CD14-positive monocyte (primary cell): ENCODE results near the gene PSMG1. TPM values are rescaled to one million over a fixed set of nuclear protein-coding genes. Genes with fewer than 3 reads are reported as not detected.

Source experiments
- DNase-seq, 3 donors: peaks; one replicate each; pipeline ENCODE4 v3.0.0-alpha.2; 2011 to 2022
- H2AFZ ChIP-seq: 2 replicates; pipeline ENCODE4 v1.6.0; 2012; ENCODE audit warnings: mild to moderate bottlenecking, low read depth, low read length, inconsistent platforms; ENCODE audit not compliant: insufficient read depth, poor library complexity, severe bottlenecking
- H3K27ac ChIP-seq, 2 donors: 1 replicate in 1 of 2; 2 replicates in 1 of 2; pipeline ENCODE4 v1.5.1; 2012 to 2013; ENCODE audit warnings: low read length in 2 of 2, control low read depth in 1 of 2, inconsistent platforms in 1 of 2, low read depth in 1 of 2, mild to moderate bottlenecking in 1 of 2
- H3K27me3 ChIP-seq, 2 donors: one replicate each; pipeline versions ENCODE4 v1.6.0 to v1.6.1; 2011 to 2013; ENCODE audit warnings: low read length in 2 of 2; ENCODE audit not compliant: control insufficient read depth in 2 of 2, insufficient read depth in 2 of 2
- H3K36me3 ChIP-seq, 2 donors: replicated peaks in 1 of 2; 1 replicate in 1 of 2; 2 replicates in 1 of 2; pipeline versions ENCODE4 v1.5.1 to v1.6.1; 2012 to 2013; ENCODE audit warnings: low read length in 2 of 2, control low read depth in 1 of 2, inconsistent platforms in 1 of 2, mild to moderate bottlenecking in 1 of 2; ENCODE audit not compliant: insufficient read depth in 2 of 2, control insufficient read depth in 1 of 2
- H3K4me1 ChIP-seq, 2 donors: 1 replicate in 1 of 2; 2 replicates in 1 of 2; pipeline versions ENCODE4 v1.5.1 to v1.6.1; 2012 to 2013; ENCODE audit warnings: low read length in 2 of 2, control low read depth in 1 of 2, inconsistent platforms in 1 of 2, mild to moderate bottlenecking in 1 of 2, moderate library complexity in 1 of 2; ENCODE audit not compliant: insufficient read depth in 2 of 2, control insufficient read depth in 1 of 2
- H3K4me2 ChIP-seq: replicated peaks from 2 replicates; pipeline ENCODE3; 2012; ENCODE audit warnings: low read length, moderate library complexity, mild to moderate bottlenecking; ENCODE audit not compliant: poor library complexity, severe bottlenecking; ENCODE audit errors: extremely low read depth
- H3K4me3 ChIP-seq, 3 experiments: fragments of 200-600 bp in 1 of 3; sonication (generic) in 1 of 3; replicated peaks in 1 of 3; 1 replicate in 2 of 3; 2 replicates in 1 of 3; pipeline ENCODE4 v1.5.1; 2011 to 2013; ENCODE audit warnings: low read length in 3 of 3, mild to moderate bottlenecking in 3 of 3, control low read depth in 2 of 3, low read depth in 2 of 3, inconsistent platforms in 1 of 3, moderate library complexity in 1 of 3
- H3K79me2 ChIP-seq: 2 replicates; pipeline ENCODE4 v1.6.0; 2012; ENCODE audit warnings: mild to moderate bottlenecking, control low read depth, inconsistent platforms, low read length, moderate library complexity; ENCODE audit not compliant: insufficient read depth
- H3K9ac ChIP-seq: 2 replicates; pipeline ENCODE4 v1.6.0; 2017; ENCODE audit warnings: low read length, mild to moderate bottlenecking; ENCODE audit not compliant: insufficient read depth, poor library complexity, severe bottlenecking
- H3K9me3 ChIP-seq, 2 donors: replicated peaks in 1 of 2; 1 replicate in 1 of 2; 2 replicates in 1 of 2; pipeline versions ENCODE4 v1.5.1 to v1.6.1; 2012 to 2013; ENCODE audit warnings: low read length in 2 of 2, control low read depth in 1 of 2; ENCODE audit not compliant: control insufficient read depth in 1 of 2, insufficient read depth in 1 of 2
- H4K20me1 ChIP-seq: 2 replicates; pipeline ENCODE4 v1.6.0; 2012; ENCODE audit warnings: mild to moderate bottlenecking, low read length, control low read depth, moderate library complexity; ENCODE audit not compliant: insufficient read depth
- H3K27ac Mint-ChIP-seq, 7 donors: one replicate each; pipeline ENCODE4 v1.8.0; 2020; ENCODE audit warnings: mild to moderate bottlenecking in 7 of 7, mixed read lengths in 7 of 7, moderate library complexity in 6 of 7, inconsistent platforms in 2 of 7
- H3K27me3 Mint-ChIP-seq, 3 donors: one replicate each; pipeline ENCODE4 v1.8.0; 2021 to 2022; ENCODE audit warnings: low read depth in 3 of 3, mild to moderate bottlenecking in 3 of 3, mixed read lengths in 3 of 3, moderate library complexity in 3 of 3, inconsistent platforms in 1 of 3
- H3K36me3 Mint-ChIP-seq, 2 donors: one replicate each; pipeline ENCODE4 v1.8.0; 2020; ENCODE audit warnings: mixed read lengths in 2 of 2, inconsistent platforms in 1 of 2, mild to moderate bottlenecking in 1 of 2
- H3K4me1 Mint-ChIP-seq: one replicate; pipeline ENCODE4 v1.8.0; 2020; ENCODE audit warnings: mild to moderate bottlenecking, mixed read lengths
- H3K4me3 Mint-ChIP-seq, 2 donors: one replicate each; pipeline ENCODE4 v1.8.0; 2020; ENCODE audit warnings: mild to moderate bottlenecking in 2 of 2, mixed read lengths in 2 of 2, moderate library complexity in 1 of 2
- H3K9me3 Mint-ChIP-seq, 7 donors: one replicate each; pipeline ENCODE4 v1.8.0; 2020 to 2022; ENCODE audit warnings: mixed read lengths in 7 of 7, mild to moderate bottlenecking in 6 of 7, moderate library complexity in 6 of 7, inconsistent platforms in 2 of 7
- CTCF ChIP-seq: fragments of 200-600 bp; IDR thresholded peaks from one replicate; pipeline ENCODE4 v1.8.0; 2022; ENCODE audit warnings: antibody characterized with exemption, mild to moderate bottlenecking
- WGBS: methylation state at CpG from one replicate; pipeline ENCODE4 v1.1.5; 2013; ENCODE audit warnings: missing lambda C conversion rate; ENCODE audit not compliant: insufficient coverage; 5-methylcytosine and 5-hydroxymethylcytosine counted together
- intact Hi-C, 2 donors: fragments of 100-400 bp; cut with micrococcal nuclease; formaldehyde crosslinking; loops; one replicate each; pipeline versions ENCODE4 v1.15.0 to v1.15.1; 2023
- polyA plus RNA-seq, 3 donors: library from polyadenylated mRNA; depleted of rRNA in 1 of 3; unstranded in 2 of 3; stranded (reverse) in 1 of 3; fragments of 300-500 nt in 2 of 3; fragments of >200 nt in 1 of 3; fragmentation: Illumina TruSeq in 2 of 3; gene quantifications; 1 replicate in 2 of 3; 2 replicates in 1 of 3; pipeline ENCODE4 v1.2.3, GENCODE V29; 2012 to 2021

Gene PSMG1
- polyA plus RNA-seq, 3 donors, result 8.5 to 29.2 (median 26.2) TPM

GRCh38 chr21:39217356-39218081 is 34.3 kb upstream of the PSMG1 start:
- intact Hi-C loops, result loop anchor here in 1 of 2 donors (10.0 kb wide), 1 partner anchor 57 kb away; no protein-coding TSS in a partner anchor
- no peak overlapping the region for H3K4me3 Mint-ChIP-seq
- Histone ChIP-seq H3K79me2 (no peaks in the 10 kb centered on the region), H3K36me3 (peaks cover 72 to 96% of the 10 kb centered on the region in 2 donors), H3K4me3 (no peak overlapping the region), H3K4me1 (no peaks in the 10 kb centered on the region), H3K9ac (no peak overlapping the region), H4K20me1 (no peaks in the 10 kb centered on the region), H2AFZ (no peak overlapping the region), H3K27me3 (no peaks in the 10 kb centered on the region), H3K9me3 (no peaks in the 10 kb centered on the region), H3K4me2 (no peak overlapping the region), H3K27ac (no peak overlapping the region)
- no peaks in the 10 kb centered on the region for H3K9me3 Mint-ChIP-seq
- H3K36me3 Mint-ChIP-seq, result peaks cover 68 to 78% of the 10 kb centered on the region in 2 donors
- no peak overlapping the region for H3K27ac Mint-ChIP-seq
- TF ChIP-seq CTCF, result no peak
- DNase-seq, result no peak
- no peaks in the 10 kb centered on the region for H3K4me1 Mint-ChIP-seq
- WGBS, result 100% methylated on average over 1 of the region's 3 CpGs
- no peaks in the 10 kb centered on the region for H3K27me3 Mint-ChIP-seq

- intact Hi-C loops, result loop anchor here in 1 of 2 donors (10.0 kb wide), 1 partner anchor 59 kb away; no protein-coding TSS in a partner anchor
Measured at GRCh38 chr21:39216290-39216689, 33.0 kb upstream of the PSMG1 start.

More at GRCh38 chr21:39216290-39216689, 33.0 kb upstream of the PSMG1 start:
- TF ChIP-seq CTCF, result no peak
- DNase-seq, result no peak
- Histone ChIP-seq H3K79me2 (no peaks in the 10 kb centered on the region), H3K4me3 (no peak overlapping the region), H3K4me2 (no peak overlapping the region), H3K4me1 (no peaks in the 10 kb centered on the region), H3K27ac (no peak overlapping the region), H3K9ac (no peak overlapping the region), H2AFZ (no peak overlapping the region), H3K9me3 (no peaks in the 10 kb centered on the region), H3K27me3 (no peaks in the 10 kb centered on the region), H4K20me1 (no peaks in the 10 kb centered on the region), H3K36me3 (peaks cover 71 to 96% of the 10 kb centered on the region in 2 donors)
- Mint-ChIP-seq H3K9me3 (no peaks in the 10 kb centered on the region), H3K4me1 (no peaks in the 10 kb centered on the region), H3K4me3 (no peak overlapping the region), H3K36me3 (peaks cover 67 to 77% of the 10 kb centered on the region in 2 donors), H3K27ac (no peak overlapping the region), H3K27me3 (no peaks in the 10 kb centered on the region)
- 100% methylated on average over 2 of the region's 2 CpGs for WGBS
